SK-N-SH treated with all-trans-retinoic acid at 6 μM for 48 hours (cell line): Measurements from ENCODE around the gene PABPN1L.

ENCODE experiments used
- ATAC-seq: fragments of 200-7000 bp; cut with Tn5 transposase; 3 replicates; pipeline ENCODE4 v1.9.1; 2020; ENCODE audit warnings: mild to moderate bottlenecking, moderate library complexity
- ARNTL ChIP-seq: fragments of 450-650 bp; formaldehyde crosslinking; IDR thresholded peaks from 2 replicates; pipeline ENCODE4 v1.5.0; 2020; ENCODE audit warnings: low read depth, mild to moderate bottlenecking, moderate library complexity, borderline replicate concordance
- BACH2 ChIP-seq: fragments of 250-450 bp; sonication (Bioruptor Pico); IDR thresholded peaks from 2 replicates; pipeline ENCODE4 v1.9.0; 2021; ENCODE audit warnings: mild to moderate bottlenecking, borderline replicate concordance
- CSDC2 ChIP-seq: fragments of 250-450 bp; sonication (Bioruptor Pico); IDR thresholded peaks from 2 replicates; pipeline ENCODE4 v1.5.0; 2020; ENCODE audit warnings: mild to moderate bottlenecking, moderate library complexity
- ESRRG ChIP-seq: fragments of 250-450 bp; sonication (Bioruptor Pico); IDR thresholded peaks from 2 replicates; pipeline ENCODE4 v1.6.1; 2021; ENCODE audit warnings: mild to moderate bottlenecking
- ISL1 ChIP-seq: fragments of 250-450 bp; sonication (Bioruptor Pico); IDR thresholded peaks from 2 replicates; pipeline ENCODE4 v2.1.2; 2022; ENCODE audit warnings: mild to moderate bottlenecking, moderate library complexity
- OSR1 ChIP-seq: fragments of 250-450 bp; sonication (Bioruptor Pico); IDR thresholded peaks from 2 replicates; pipeline ENCODE4 v1.8.0; 2022; ENCODE audit warnings: moderate library complexity, mild to moderate bottlenecking, inconsistent platforms
- PPARA ChIP-seq: fragments of 250-450 bp; sonication (Bioruptor Pico); IDR thresholded peaks from 2 replicates; pipeline ENCODE4 v1.5.0; 2020; ENCODE audit warnings: mild to moderate bottlenecking, borderline replicate concordance
- RARB ChIP-seq: fragments of 250-450 bp; sonication (Bioruptor Pico); IDR thresholded peaks from 2 replicates; pipeline ENCODE4 v1.8.0; 2021; ENCODE audit warnings: mild to moderate bottlenecking, moderate library complexity
- SNAI2 ChIP-seq: fragments of 250-450 bp; sonication (Bioruptor Pico); IDR thresholded peaks from 2 replicates; pipeline ENCODE4 v1.5.0; 2020; ENCODE audit warnings: mild to moderate bottlenecking, moderate library complexity
- TOX ChIP-seq: fragments of 250-450 bp; sonication (Bioruptor Pico); IDR thresholded peaks from 2 replicates; pipeline ENCODE4 v1.8.0; 2021; ENCODE audit warnings: mild to moderate bottlenecking, moderate library complexity, borderline replicate concordance
- ZC3H10 ChIP-seq: fragments of 250-450 bp; sonication (Bioruptor Pico); IDR thresholded peaks from 2 replicates; pipeline ENCODE4 v1.5.1; 2021; ENCODE audit warnings: mild to moderate bottlenecking, moderate library complexity
- ZFP3 ChIP-seq: fragments of 250-450 bp; sonication (Bioruptor Pico); IDR thresholded peaks from 2 replicates; pipeline ENCODE4 v1.5.0; 2020; ENCODE audit warnings: mild to moderate bottlenecking, moderate library complexity
- ZFP30 ChIP-seq: fragments of 450-650 bp; formaldehyde crosslinking; IDR thresholded peaks from 2 replicates; pipeline ENCODE4 v1.5.0; 2022; ENCODE audit warnings: mild to moderate bottlenecking, moderate library complexity
- ZNF565 ChIP-seq: fragments of 450-650 bp; formaldehyde crosslinking; conservative IDR thresholded peaks from 2 replicates; pipeline ENCODE4 v1.5.0; 2020; ENCODE audit warnings: low read depth, mild to moderate bottlenecking, moderate library complexity
- ZNF70 ChIP-seq: fragments of 450-650 bp; formaldehyde crosslinking; IDR thresholded peaks from 2 replicates; pipeline ENCODE4 v1.5.0; 2020; ENCODE audit warnings: mild to moderate bottlenecking, moderate library complexity
- ZNF8 ChIP-seq: fragments of 450-650 bp; formaldehyde crosslinking; IDR thresholded peaks from 2 replicates; pipeline ENCODE4 v1.5.0; 2020; ENCODE audit warnings: mild to moderate bottlenecking, moderate library complexity
- TF ChIP-seq, protein P1 (sequence below): fragments of 250-450 bp; sonication (Bioruptor Pico); IDR thresholded peaks from 2 replicates; pipeline ENCODE4 v1.8.0; 2020; ENCODE audit warnings: mild to moderate bottlenecking, moderate library complexity, borderline replicate concordance
- TF ChIP-seq, protein P2 (sequence below): fragments of 250-450 bp; sonication (Bioruptor Pico); IDR thresholded peaks from 2 replicates; pipeline ENCODE4 v1.5.0; 2020; ENCODE audit warnings: mild to moderate bottlenecking, moderate library complexity
- TF ChIP-seq, protein P3 (sequence below): fragments of 250-450 bp; sonication (Bioruptor Pico); IDR thresholded peaks from 2 replicates; pipeline ENCODE4 v1.8.0; 2021; ENCODE audit warnings: low read depth, mild to moderate bottlenecking, moderate library complexity, borderline replicate concordance
- TF ChIP-seq, protein P4 (sequence below): fragments of 250-450 bp; sonication (Bioruptor Pico); IDR thresholded peaks from 2 replicates; pipeline ENCODE4 v1.5.1; 2020; ENCODE audit warnings: low read depth, mild to moderate bottlenecking, moderate library complexity
- TF ChIP-seq, protein P5 (sequence below): fragments of 250-450 bp; sonication (Bioruptor Pico); IDR thresholded peaks from 2 replicates; pipeline ENCODE4 v1.5.1; 2021; ENCODE audit warnings: mild to moderate bottlenecking, moderate library complexity

The PABPN1L gene

DNA sequence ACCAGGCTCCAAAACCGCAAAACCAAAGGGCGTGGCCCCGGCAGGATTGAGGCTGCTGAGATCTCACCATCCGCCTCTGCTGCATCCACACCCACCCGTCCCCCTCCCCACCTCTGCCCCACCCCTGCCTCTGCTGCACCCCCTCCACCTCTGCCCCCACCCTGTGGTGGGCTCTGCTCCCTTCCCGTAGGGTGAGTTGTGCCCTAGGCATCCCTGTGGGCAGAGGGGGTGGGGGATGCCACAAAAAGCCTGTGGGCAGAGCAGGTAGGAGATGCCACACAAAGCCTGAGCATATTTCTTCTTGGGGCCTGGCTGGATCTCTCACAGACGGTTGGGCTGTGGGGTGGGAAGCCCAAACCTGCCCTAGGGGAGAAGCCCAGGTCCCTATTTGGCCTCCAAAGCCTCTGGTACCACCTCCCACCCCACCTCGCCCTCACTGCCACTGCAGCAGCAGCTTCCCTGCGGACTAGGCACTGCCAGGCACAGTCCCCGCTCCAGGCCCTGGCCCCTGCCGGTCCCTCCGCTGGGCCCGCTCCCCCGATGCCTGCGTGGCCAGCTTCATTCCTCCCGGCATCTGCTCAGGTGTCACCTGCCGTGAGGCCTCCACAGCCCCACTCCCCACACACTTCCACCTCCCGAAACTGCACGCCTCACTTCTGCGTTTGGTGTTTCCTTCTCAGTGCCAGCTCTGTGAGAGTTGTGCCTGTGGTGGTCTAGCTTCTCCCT is 11.3 kb upstream of the PABPN1L start:
- TF ChIP-seq CSDC2 (CRISPR knock-in tag) (no peak), OSR1 (CRISPR knock-in tag) (no peak), RARB (CRISPR knock-in tag) (no peak), PPARA (CRISPR knock-in tag) (no peak), BACH2 (CRISPR knock-in tag) (no peak), ZFP30 (CRISPR knock-in tag) (no peak), ISL1 (CRISPR knock-in tag) (no peak), ESRRG (CRISPR knock-in tag) (no peak), ZFP3 (CRISPR knock-in tag) (no peak), SNAI2 (no peak), ZNF565 (CRISPR knock-in tag) (no peak), TOX (no peak), ARNTL (CRISPR knock-in tag) (no peak), ZNF70 (CRISPR knock-in tag) (no peak)
- TF ChIP-seq, protein P1, sequence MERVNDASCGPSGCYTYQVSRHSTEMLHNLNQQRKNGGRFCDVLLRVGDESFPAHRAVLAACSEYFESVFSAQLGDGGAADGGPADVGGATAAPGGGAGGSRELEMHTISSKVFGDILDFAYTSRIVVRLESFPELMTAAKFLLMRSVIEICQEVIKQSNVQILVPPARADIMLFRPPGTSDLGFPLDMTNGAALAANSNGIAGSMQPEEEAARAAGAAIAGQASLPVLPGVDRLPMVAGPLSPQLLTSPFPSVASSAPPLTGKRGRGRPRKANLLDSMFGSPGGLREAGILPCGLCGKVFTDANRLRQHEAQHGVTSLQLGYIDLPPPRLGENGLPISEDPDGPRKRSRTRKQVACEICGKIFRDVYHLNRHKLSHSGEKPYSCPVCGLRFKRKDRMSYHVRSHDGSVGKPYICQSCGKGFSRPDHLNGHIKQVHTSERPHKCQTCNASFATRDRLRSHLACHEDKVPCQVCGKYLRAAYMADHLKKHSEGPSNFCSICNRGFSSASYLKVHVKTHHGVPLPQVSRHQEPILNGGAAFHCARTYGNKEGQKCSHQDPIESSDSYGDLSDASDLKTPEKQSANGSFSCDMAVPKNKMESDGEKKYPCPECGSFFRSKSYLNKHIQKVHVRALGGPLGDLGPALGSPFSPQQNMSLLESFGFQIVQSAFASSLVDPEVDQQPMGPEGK = no peak
- TF ChIP-seq, protein P2, sequence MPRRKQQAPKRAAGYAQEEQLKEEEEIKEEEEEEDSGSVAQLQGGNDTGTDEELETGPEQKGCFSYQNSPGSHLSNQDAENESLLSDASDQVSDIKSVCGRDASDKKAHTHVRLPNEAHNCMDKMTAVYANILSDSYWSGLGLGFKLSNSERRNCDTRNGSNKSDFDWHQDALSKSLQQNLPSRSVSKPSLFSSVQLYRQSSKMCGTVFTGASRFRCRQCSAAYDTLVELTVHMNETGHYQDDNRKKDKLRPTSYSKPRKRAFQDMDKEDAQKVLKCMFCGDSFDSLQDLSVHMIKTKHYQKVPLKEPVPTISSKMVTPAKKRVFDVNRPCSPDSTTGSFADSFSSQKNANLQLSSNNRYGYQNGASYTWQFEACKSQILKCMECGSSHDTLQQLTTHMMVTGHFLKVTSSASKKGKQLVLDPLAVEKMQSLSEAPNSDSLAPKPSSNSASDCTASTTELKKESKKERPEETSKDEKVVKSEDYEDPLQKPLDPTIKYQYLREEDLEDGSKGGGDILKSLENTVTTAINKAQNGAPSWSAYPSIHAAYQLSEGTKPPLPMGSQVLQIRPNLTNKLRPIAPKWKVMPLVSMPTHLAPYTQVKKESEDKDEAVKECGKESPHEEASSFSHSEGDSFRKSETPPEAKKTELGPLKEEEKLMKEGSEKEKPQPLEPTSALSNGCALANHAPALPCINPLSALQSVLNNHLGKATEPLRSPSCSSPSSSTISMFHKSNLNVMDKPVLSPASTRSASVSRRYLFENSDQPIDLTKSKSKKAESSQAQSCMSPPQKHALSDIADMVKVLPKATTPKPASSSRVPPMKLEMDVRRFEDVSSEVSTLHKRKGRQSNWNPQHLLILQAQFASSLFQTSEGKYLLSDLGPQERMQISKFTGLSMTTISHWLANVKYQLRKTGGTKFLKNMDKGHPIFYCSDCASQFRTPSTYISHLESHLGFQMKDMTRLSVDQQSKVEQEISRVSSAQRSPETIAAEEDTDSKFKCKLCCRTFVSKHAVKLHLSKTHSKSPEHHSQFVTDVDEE (CRISPR knock-in tag) = no peak
- ATAC-seq = no peak

DNA sequence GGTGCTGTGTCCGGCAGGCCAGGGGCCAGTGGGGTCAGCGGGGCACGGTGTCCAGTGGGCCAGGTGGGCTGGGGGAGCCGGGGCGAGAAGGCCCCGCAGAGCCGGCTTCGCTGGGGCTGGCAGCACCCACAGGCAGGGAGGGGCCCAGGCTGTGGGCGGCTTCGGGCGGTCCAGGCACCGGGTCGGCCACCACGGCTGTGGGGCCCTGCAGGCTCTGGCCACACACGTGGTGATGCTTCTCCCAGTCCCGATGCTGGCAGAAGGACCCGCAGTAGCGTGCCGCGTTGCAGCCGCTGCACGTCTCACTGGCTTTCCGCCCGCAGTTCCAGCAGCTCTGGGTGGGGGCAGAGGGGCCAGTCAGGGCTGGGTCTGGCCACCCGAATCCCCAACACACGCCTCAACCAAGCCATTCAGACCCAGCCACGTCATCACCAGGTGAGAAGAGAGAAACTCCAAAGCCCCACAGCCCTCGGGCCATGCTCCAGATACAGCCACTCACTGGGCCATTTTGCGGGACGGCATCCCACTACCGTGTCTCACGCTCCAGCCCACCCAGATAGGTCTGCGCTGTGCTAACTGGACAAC is 10.6 kb upstream of the PABPN1L start:
- no peak for ATAC-seq
- TF ChIP-seq, protein P3, sequence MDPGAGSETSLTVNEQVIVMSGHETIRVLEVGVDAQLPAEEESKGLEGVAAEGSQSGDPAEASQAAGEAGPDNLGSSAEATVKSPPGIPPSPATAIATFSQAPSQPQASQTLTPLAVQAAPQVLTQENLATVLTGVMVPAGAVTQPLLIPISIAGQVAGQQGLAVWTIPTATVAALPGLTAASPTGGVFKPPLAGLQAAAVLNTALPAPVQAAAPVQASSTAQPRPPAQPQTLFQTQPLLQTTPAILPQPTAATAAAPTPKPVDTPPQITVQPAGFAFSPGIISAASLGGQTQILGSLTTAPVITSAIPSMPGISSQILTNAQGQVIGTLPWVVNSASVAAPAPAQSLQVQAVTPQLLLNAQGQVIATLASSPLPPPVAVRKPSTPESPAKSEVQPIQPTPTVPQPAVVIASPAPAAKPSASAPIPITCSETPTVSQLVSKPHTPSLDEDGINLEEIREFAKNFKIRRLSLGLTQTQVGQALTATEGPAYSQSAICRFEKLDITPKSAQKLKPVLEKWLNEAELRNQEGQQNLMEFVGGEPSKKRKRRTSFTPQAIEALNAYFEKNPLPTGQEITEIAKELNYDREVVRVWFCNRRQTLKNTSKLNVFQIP (CRISPR knock-in tag) = no peak
- TF ChIP-seq RARB (CRISPR knock-in tag) = no peak
- no peak for TF ChIP-seq TOX
- no peak for TF ChIP-seq BACH2 (CRISPR knock-in tag)
- TF ChIP-seq ZNF8 = no peak

DNA sequence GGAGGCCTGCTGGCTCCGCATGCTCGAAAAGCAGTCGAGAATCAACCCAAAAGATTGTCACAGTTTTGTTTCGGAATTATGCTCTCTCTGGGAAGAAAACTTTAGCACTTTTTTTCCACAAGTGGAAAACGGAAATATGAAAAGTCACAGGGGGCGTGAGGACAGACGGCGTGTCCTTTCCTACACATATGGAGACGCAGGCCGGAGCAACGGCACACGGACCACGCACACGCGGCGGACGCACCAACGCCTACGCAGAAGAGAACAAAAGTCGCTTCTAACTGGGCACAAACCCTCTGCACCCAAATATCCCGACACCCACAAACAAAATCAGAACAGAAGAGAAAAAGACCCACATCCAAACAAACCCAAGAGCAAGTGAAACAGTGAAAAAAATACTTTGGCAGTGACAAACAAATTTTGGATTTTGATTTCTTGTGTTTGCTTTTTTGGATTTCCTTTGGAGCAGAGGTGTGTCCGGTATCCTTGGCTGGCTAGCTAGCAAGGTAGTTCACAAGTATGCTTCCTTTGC is 9.3 kb upstream of the PABPN1L start:
- ATAC-seq = no peak
- TF ChIP-seq, protein P4, sequence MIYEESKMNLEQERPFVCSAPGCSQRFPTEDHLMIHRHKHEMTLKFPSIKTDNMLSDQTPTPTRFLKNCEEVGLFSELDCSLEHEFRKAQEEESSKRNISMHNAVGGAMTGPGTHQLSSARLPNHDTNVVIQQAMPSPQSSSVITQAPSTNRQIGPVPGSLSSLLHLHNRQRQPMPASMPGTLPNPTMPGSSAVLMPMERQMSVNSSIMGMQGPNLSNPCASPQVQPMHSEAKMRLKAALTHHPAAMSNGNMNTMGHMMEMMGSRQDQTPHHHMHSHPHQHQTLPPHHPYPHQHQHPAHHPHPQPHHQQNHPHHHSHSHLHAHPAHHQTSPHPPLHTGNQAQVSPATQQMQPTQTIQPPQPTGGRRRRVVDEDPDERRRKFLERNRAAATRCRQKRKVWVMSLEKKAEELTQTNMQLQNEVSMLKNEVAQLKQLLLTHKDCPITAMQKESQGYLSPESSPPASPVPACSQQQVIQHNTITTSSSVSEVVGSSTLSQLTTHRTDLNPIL (CRISPR knock-in tag) = no peak
- TF ChIP-seq, protein P2 (CRISPR knock-in tag) = no peak
- TF ChIP-seq, protein P5, sequence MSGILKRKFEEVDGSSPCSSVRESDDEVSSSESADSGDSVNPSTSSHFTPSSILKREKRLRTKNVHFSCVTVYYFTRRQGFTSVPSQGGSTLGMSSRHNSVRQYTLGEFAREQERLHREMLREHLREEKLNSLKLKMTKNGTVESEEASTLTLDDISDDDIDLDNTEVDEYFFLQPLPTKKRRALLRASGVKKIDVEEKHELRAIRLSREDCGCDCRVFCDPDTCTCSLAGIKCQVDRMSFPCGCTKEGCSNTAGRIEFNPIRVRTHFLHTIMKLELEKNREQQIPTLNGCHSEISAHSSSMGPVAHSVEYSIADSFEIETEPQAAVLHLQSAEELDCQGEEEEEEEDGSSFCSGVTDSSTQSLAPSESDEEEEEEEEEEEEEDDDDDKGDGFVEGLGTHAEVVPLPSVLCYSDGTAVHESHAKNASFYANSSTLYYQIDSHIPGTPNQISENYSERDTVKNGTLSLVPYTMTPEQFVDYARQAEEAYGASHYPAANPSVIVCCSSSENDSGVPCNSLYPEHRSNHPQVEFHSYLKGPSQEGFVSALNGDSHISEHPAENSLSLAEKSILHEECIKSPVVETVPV (CRISPR knock-in tag) = no peak
- TF ChIP-seq, protein P1 = no peak
- TF ChIP-seq SNAI2 (no peak), ZNF8 (no peak), RARB (CRISPR knock-in tag) (no peak), ZC3H10 (CRISPR knock-in tag) (no peak), ZNF565 (CRISPR knock-in tag) (no peak), ZFP3 (CRISPR knock-in tag) (no peak)
